Suprapubic skin (tissue), 4 donors: ENCODE results near the gene TMEM150A. TPM values are rescaled to one million over a fixed set of nuclear protein-coding genes. Genes with fewer than 3 reads are reported as not detected.

ENCODE experiments used
- DNase-seq, 2 donors: peaks; one replicate each; pipeline ENCODE4 v3.0.0-alpha.2; 2019; ENCODE audit warnings: low spot score in 2 of 2
- H3K27ac ChIP-seq: fragments of 200-600 bp; sonication (generic); one replicate; pipeline ENCODE4 v1.5.1; 2019
- H3K27me3 ChIP-seq: fragments of 200-600 bp; sonication (generic); one replicate; pipeline ENCODE4 v1.5.1; 2019
- H3K36me3 ChIP-seq: fragments of 200-600 bp; sonication (generic); one replicate; pipeline ENCODE4 v1.5.1; 2019
- H3K4me1 ChIP-seq: fragments of 200-600 bp; sonication (generic); one replicate; pipeline ENCODE4 v1.5.1; 2019
- H3K4me3 ChIP-seq: fragments of 200-600 bp; sonication (generic); one replicate; pipeline ENCODE4 v1.5.1; 2019; ENCODE audit warnings: mild to moderate bottlenecking
- H3K9me3 ChIP-seq: fragments of 200-600 bp; sonication (generic); one replicate; pipeline ENCODE4 v1.5.1; 2019
- CTCF ChIP-seq, 2 donors: fragments of 200-600 bp in 1 of 2; fragments of 450-650 bp in 1 of 2; sonication (generic) in 1 of 2; IDR thresholded peaks; one replicate each; pipeline ENCODE4 v1.5.1; 2016 to 2019; ENCODE audit warnings: antibody characterized with exemption in 2 of 2, mild to moderate bottlenecking in 1 of 2, moderate library complexity in 1 of 2
- EP300 ChIP-seq: sonication (generic); formaldehyde crosslinking; IDR thresholded peaks from one replicate; pipeline ENCODE4 v1.6.1; 2017; ENCODE audit warnings: antibody characterized with exemption
- POLR2A ChIP-seq, 2 donors: fragments of 450-650 bp; IDR thresholded peaks; one replicate each; pipeline ENCODE4 v1.6.1; 2017; ENCODE audit warnings: antibody characterized with exemption in 2 of 2, mild to moderate bottlenecking in 2 of 2, moderate library complexity in 2 of 2
- POLR2AphosphoS5 ChIP-seq, 3 donors: sonication (generic); formaldehyde crosslinking; IDR thresholded peaks; one replicate each; pipeline ENCODE4 v1.6.1; 2017; ENCODE audit warnings: antibody characterized with exemption in 3 of 3
- WGBS: methylation state at CpG from one replicate; pipeline ENCODE4 v1.1.5; 2018; 5-methylcytosine and 5-hydroxymethylcytosine counted together
- total RNA-seq, 4 donors: library from RNA; depleted of rRNA; stranded (reverse); fragments of >200 nt; gene quantifications; one replicate each; pipeline ENCODE4 v1.1.0, GENCODE V29; 2016

Gene TMEM150A
- total RNA-seq, 4 donors from 2014 or later: 13.1 to 15.0 (median 14.1) TPM

- Histone ChIP-seq H3K4me1 (no peaks in the 10 kb centered on the region), H3K9me3 (no peaks in the 10 kb centered on the region), H3K36me3 (peaks cover 81% of the 10 kb centered on the region), H3K4me3 (no peak overlapping the region), H3K27ac (no peak overlapping the region), H3K27me3 (no peaks in the 10 kb centered on the region)
- DNase-seq: no peak
- WGBS: 80% methylated on average over 9 of the region's 9 CpGs
- no peak for TF ChIP-seq CTCF (IDR thresholded peaks at IDR 0.05)
- no peak for TF ChIP-seq POLR2AphosphoS5 (IDR thresholded peaks at IDR 0.05)
- TF ChIP-seq POLR2A (IDR thresholded peaks at IDR 0.05): no peak
- TF ChIP-seq EP300: no peak
These were observed 47.0 kb upstream of the TMEM150A start for GRCh38 chr2:85649201-85650190.

- H3K9me3 ChIP-seq: no peaks in the 10 kb centered on the region
- TF ChIP-seq POLR2AphosphoS5 (IDR thresholded peaks at IDR 0.05) (no peak), CTCF (IDR thresholded peaks at IDR 0.05) (peak in 1 of 2 donors; percentile 31), POLR2A (IDR thresholded peaks at IDR 0.05) (no peak), EP300 (no peak)
- H3K36me3 ChIP-seq: peaks cover 89% of the 10 kb centered on the region
- no peaks in the 10 kb centered on the region for H3K27me3 ChIP-seq
- H3K27ac ChIP-seq: no peak overlapping the region
- no peak overlapping the region for H3K4me3 ChIP-seq
- H3K4me1 ChIP-seq: no peaks in the 10 kb centered on the region
- no peak for DNase-seq
- 55% methylated on average over 2 of the region's 2 CpGs for WGBS
These were observed 46.1 kb upstream of the TMEM150A start for GRCh38 chr2:85648619-85649018.

GRCh38 chr2:85647823-85648526 is 45.5 kb upstream of the TMEM150A start:
- no peak overlapping the region for H3K27ac ChIP-seq
- 82% methylated on average over 10 of the region's 10 CpGs for WGBS
- H3K4me1 ChIP-seq: no peaks in the 10 kb centered on the region
- peaks cover 96% of the 10 kb centered on the region for H3K36me3 ChIP-seq
- no peak for DNase-seq
- no peak overlapping the region for H3K4me3 ChIP-seq
- no peak for TF ChIP-seq POLR2A (IDR thresholded peaks at IDR 0.05)
- TF ChIP-seq POLR2AphosphoS5 (IDR thresholded peaks at IDR 0.05): no peak
- no peak for TF ChIP-seq CTCF (IDR thresholded peaks at IDR 0.05)
- TF ChIP-seq EP300: no peak
- no peaks in the 10 kb centered on the region for H3K9me3 ChIP-seq
- H3K27me3 ChIP-seq: no peaks in the 10 kb centered on the region

- no peak overlapping the region for H3K4me3 ChIP-seq
- H3K27me3 ChIP-seq: no peaks in the 10 kb centered on the region
- no peak for DNase-seq
- no peak overlapping the region for H3K27ac ChIP-seq
- H3K9me3 ChIP-seq: no peaks in the 10 kb centered on the region
- 88% methylated on average over 2 of the region's 2 CpGs for WGBS
- peaks cover 100% of the 10 kb centered on the region for H3K36me3 ChIP-seq
- no peaks in the 10 kb centered on the region for H3K4me1 ChIP-seq
- TF ChIP-seq EP300: no peak
- TF ChIP-seq POLR2AphosphoS5 (IDR thresholded peaks at IDR 0.05): no peak
- no peak for TF ChIP-seq POLR2A (IDR thresholded peaks at IDR 0.05)
- TF ChIP-seq CTCF (IDR thresholded peaks at IDR 0.05): no peak
These were observed 43.7 kb upstream of the TMEM150A start for GRCh38 chr2:85646166-85646565.

GRCh38 chr2:85644909-85645308 is 42.4 kb upstream of the TMEM150A start:
- no peak for TF ChIP-seq EP300
- TF ChIP-seq POLR2A (IDR thresholded peaks at IDR 0.05): no peak
- TF ChIP-seq POLR2AphosphoS5 (IDR thresholded peaks at IDR 0.05): no peak
- no peak for TF ChIP-seq CTCF (IDR thresholded peaks at IDR 0.05)
- Histone ChIP-seq H3K4me3 (no peak overlapping the region), H3K9me3 (no peaks in the 10 kb centered on the region), H3K4me1 (no peaks in the 10 kb centered on the region), H3K27ac (no peak overlapping the region), H3K36me3 (peaks cover 99% of the 10 kb centered on the region), H3K27me3 (no peaks in the 10 kb centered on the region)
- WGBS: 91% methylated on average over 8 of the region's 8 CpGs
- DNase-seq: peak in 1 of 2 donors; percentile 28
